AG04449 (cell line): ENCODE results near the gene TOPORS.

Experiments
- CTCF ChIA-PET: fragments of 350-600 bp; formaldehyde crosslinking; extraction: SDS; loops from one replicate; lab custom pipeline; 2021; ENCODE audit warnings: antibody characterized with exemption; lab: Yijun Ruan, JAX
- POLR2A ChIA-PET: fragments of 400-600, 350-600 bp; formaldehyde crosslinking; extraction: SDS; loops from one replicate; lab custom pipeline; 2020; ENCODE audit warnings: antibody characterized with exemption, inconsistent platforms; lab: Yijun Ruan, JAX
- DNase-seq: peaks from one replicate; pipeline ENCODE4 v3.0.0-alpha.2; 2010; ENCODE audit warnings: low read depth, low spot score
- H3K4me3 ChIP-seq: 2 replicates; pipeline ENCODE4 v1.5.1; 2011; ENCODE audit warnings: low read depth, mild to moderate bottlenecking, control low read depth, low read length
- TF ChIP-seq, protein P1 (sequence below): IDR thresholded peaks from one replicate; pipeline ENCODE4 v1.5.1; 2011; ENCODE audit warnings: mild to moderate bottlenecking, moderate library complexity, low read length, control low read depth, inconsistent platforms; ENCODE audit not compliant: insufficient read depth; ENCODE audit errors: missing control alignments

Gene TOPORS

DNA sequence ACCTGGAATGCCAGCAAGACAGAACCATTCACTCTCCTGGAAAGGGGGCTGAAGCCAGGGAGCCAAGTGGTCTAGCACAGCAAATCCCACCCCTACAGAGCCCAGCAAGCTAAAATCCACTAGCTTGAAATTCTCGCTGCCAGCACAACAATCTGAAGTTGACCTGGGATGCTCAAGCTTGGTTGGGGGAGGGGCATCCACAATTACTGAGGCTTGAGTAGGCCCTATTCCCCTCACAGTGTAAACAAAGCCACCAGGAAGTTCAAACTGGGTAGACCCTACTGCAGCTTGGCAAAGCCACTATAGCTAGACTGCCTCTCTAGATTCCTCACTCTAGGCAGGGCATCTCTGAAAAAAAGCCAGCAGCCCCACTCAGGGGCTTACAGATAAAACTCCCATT lies 43.7 kb downstream of the TOPORS start:
- no peak for DNase-seq
- TF ChIP-seq, protein P1, sequence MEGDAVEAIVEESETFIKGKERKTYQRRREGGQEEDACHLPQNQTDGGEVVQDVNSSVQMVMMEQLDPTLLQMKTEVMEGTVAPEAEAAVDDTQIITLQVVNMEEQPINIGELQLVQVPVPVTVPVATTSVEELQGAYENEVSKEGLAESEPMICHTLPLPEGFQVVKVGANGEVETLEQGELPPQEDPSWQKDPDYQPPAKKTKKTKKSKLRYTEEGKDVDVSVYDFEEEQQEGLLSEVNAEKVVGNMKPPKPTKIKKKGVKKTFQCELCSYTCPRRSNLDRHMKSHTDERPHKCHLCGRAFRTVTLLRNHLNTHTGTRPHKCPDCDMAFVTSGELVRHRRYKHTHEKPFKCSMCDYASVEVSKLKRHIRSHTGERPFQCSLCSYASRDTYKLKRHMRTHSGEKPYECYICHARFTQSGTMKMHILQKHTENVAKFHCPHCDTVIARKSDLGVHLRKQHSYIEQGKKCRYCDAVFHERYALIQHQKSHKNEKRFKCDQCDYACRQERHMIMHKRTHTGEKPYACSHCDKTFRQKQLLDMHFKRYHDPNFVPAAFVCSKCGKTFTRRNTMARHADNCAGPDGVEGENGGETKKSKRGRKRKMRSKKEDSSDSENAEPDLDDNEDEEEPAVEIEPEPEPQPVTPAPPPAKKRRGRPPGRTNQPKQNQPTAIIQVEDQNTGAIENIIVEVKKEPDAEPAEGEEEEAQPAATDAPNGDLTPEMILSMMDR, result no peak
- ChIA-PET POLR2A (no interaction called here), CTCF (interaction anchor here (1.8 to 2.0 kb wide), 2 partner anchors 76 to 130 kb away, joined by 4 to 7 read pairs; no protein-coding TSS in a partner anchor)
- H3K4me3 ChIP-seq, result no peak overlapping the region

DNA sequence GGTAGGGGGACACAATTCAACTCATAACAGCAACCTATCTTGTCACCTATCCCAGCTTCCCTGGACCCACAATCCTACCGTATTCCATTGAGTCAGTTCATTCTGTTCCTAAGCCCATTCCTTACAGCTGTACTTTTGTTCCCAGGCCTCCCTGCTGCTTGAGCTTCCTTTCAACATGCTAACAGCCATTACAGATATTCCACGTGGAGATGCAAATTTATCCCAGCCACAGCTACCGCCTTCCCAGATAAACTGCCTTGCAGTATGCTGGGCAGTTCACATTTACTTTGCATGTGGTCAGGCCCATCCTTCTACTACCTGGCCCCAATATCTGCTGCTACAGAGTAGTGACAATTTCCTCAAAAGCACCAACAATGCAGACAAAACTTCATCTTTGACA lies 49.4 kb downstream of the TOPORS start:
- no peak for DNase-seq

DNA sequence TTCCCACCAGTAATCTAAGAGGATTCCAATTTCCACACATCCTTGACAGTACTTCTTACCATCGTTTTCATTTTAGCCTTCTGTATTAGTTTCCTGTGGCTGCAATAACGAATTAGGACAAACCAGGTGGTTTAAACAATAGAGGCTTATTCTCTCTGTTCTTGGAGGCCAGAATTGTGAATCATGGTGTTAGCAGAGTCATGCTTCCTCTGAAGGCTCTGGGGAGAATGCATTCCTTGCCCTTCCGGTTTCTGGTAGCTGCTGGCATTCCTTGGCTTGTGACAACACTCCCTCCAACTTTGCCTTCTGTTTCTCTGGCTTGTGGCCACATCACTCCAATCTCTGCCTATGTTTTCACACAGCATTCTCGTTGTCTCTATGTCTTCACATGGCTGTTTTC lies 49.9 kb downstream of the TOPORS start:
- no peak for DNase-seq
- ChIA-PET POLR2A (no interaction called here), CTCF (interaction anchor here (1.2 kb wide), 2 partner anchors 77 to 123 kb away, joined by 3 read pairs; no protein-coding TSS in a partner anchor)
- no peak overlapping the region for H3K4me3 ChIP-seq
- TF ChIP-seq, protein P1, result no peak

More for the DNA sequence above, 49.4 kb downstream of the TOPORS start:
- TF ChIP-seq, protein P1, result no peak
- CTCF ChIA-PET, result interaction anchor here (1.2 kb wide), 3 partner anchors 23 to 124 kb away, joined by 3 to 5 read pairs (median 3); partner anchors contain the start of gene RIGI
- POLR2A ChIA-PET, result interaction anchor here (1.0 kb wide), 1 partner anchor 20 kb away, joined by 3 read pairs; no protein-coding TSS in a partner anchor
- no peak overlapping the region for H3K4me3 ChIP-seq

DNA sequence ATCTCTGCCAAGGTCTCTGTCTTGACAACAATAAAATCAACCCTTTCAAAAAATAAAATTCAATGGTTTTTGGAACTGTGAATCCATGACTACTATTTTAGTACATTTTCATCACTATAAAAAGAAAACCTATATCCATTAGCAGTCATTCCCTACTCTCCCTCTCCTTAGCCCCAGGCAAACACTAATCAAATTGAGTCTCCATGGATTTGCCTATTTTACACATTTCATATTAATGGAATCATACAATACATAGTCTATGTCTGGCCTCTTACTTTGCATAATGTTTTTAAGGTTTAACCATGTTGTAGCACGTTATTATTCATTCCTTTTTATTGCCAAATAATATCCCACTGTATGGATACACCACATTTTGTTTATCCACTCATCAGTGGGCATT lies 50.5 kb downstream of the TOPORS start:
- POLR2A ChIA-PET, result no interaction called here
- DNase-seq, result no peak

DNA sequence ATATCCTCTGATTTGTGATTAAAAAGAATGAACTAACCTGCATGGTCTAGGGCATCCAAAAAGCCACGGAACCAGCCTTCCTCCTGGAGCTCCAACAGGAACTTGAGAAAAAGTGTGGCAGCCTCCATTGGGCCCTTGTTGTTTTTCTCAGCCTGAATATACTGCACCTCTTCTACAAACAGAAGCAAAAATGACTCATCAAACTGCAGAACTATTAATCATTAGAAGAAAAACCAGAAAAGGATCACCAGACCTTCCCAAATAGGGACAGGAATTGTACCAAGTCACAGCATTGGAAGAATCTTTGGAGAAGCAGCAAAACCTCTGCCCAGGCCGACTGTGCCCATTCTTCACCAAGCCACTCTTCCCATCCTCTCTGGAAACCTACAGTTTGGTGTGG lies 51.6 kb downstream of the TOPORS start:
- CTCF ChIA-PET, result no interaction called here
- no peak overlapping the region for H3K4me3 ChIP-seq
- no peak for DNase-seq
- POLR2A ChIA-PET, result no interaction called here
- TF ChIP-seq, protein P1, result no peak

More for the DNA sequence above, 50.5 kb downstream of the TOPORS start:
- TF ChIP-seq, protein P1, result no peak
- no peak overlapping the region for H3K4me3 ChIP-seq
- CTCF ChIA-PET, result no interaction called here

DNA sequence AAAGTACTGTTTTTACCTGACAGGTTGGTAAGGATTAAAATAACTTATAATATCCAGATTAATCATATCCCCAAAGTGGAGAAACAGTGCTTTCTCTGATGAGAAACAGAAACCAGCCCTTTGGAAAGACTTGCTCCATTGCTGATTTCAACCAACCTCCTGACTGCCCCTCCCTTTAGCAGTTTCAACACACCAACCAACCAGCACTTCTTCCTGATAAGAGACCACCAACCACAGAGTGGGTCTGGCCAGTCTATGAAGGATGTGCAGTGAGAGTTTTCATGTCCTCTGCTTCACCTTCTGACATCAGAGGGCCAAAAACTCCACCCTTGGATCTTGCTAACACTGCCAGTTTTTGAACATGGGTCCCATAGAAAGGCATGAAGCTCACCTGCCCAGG lies 54.5 kb downstream of the TOPORS start:
- TF ChIP-seq, protein P1, result no peak
- POLR2A ChIA-PET, result no interaction called here

More for the DNA sequence above, 54.5 kb downstream of the TOPORS start:
- no peak for DNase-seq
- H3K4me3 ChIP-seq, result no peak overlapping the region
- CTCF ChIA-PET, result interaction anchor here (1.2 kb wide), 1 partner anchor 10 kb away, joined by 3 read pairs; no protein-coding TSS in a partner anchor
